Right cardiac atrium (tissue), 5 donors: ENCODE results near the gene RASIP1. TPM values are rescaled to one million over a fixed set of nuclear protein-coding genes. Genes with fewer than 3 reads are reported as not detected.
"Not testable (repeated sequence)": the region's sequence is repeated elsewhere in the genome, so short reads cannot be mapped to it uniquely, and the experiment has no call there.

Source experiments
- ATAC-seq, 2 donors: fragments of 200-7000 bp; cut with Tn5 transposase; one replicate each; pipeline versions ENCODE4 v1.8.0 to v1.9.1; 2020; ENCODE audit warnings: moderate library complexity in 2 of 2, mild to moderate bottlenecking in 1 of 2
- DNase-seq, 3 donors: peaks; one replicate each; pipeline ENCODE4 v3.0.0-alpha.2; 2020
- H3K27ac ChIP-seq: one replicate; pipeline ENCODE4 v1.5.1; 2013; ENCODE audit warnings: mild to moderate bottlenecking, low read length, control low read depth, moderate library complexity
- H3K27me3 ChIP-seq: one replicate; pipeline ENCODE4 v1.6.1; 2013; ENCODE audit not compliant: control insufficient read depth, insufficient read depth
- H3K4me1 ChIP-seq: one replicate; pipeline ENCODE4 v1.6.1; 2013; ENCODE audit warnings: low read length; ENCODE audit not compliant: control insufficient read depth, insufficient read depth
- H3K4me3 ChIP-seq: one replicate; pipeline ENCODE4 v1.5.1; 2013; ENCODE audit warnings: low read length, control low read depth
- H3K9me3 ChIP-seq: one replicate; pipeline ENCODE4 v1.6.1; 2013; ENCODE audit warnings: low read length; ENCODE audit not compliant: control insufficient read depth
- WGBS: extraction: QIAGEN DNeasy Blood & Tissue Kit; methylation state at CpG from one replicate; pipeline ENCODE4 v1.1.7; 2013; 5-methylcytosine and 5-hydroxymethylcytosine counted together
- intact Hi-C, 4 donors: fragments of 100-400 bp; cut with DNase I; formaldehyde crosslinking; loops; one replicate each; pipeline versions ENCODE4 v1.11.0 to v1.14.0; 2022 to 2023
- polyA plus RNA-seq: library from polyadenylated mRNA; stranded (reverse); fragments of 200-250 nt; gene quantifications from one replicate; pipeline ENCODE4 v1.2.3, GENCODE V29; 2013
- total RNA-seq, 4 donors: library from RNA; stranded (reverse); fragmentation: NEBNext Ultra II Directional; extraction: Animal tissue kit (Norgen Biotek cat#: 25700); gene quantifications; one replicate each; pipeline ENCODE4 v1.2.1, GENCODE V29; 2021
- donor health status: healthy with polysubstance abuse.
- donor health status: DM: no; HTN: yes; CAD: no.
- donor health status: DM: no; HTN: no; CAD: no.
- donor health status: DM: no; HTN: yes; CAD: no; lungs with severe emphysema.
- donor health status: DM: yes; HTN: yes; CAD: no.

RASIP1 gene
- total and polyA plus RNA-seq, 5 donors: 13.8 to 20.4 (median 19.0) TPM

DNA sequence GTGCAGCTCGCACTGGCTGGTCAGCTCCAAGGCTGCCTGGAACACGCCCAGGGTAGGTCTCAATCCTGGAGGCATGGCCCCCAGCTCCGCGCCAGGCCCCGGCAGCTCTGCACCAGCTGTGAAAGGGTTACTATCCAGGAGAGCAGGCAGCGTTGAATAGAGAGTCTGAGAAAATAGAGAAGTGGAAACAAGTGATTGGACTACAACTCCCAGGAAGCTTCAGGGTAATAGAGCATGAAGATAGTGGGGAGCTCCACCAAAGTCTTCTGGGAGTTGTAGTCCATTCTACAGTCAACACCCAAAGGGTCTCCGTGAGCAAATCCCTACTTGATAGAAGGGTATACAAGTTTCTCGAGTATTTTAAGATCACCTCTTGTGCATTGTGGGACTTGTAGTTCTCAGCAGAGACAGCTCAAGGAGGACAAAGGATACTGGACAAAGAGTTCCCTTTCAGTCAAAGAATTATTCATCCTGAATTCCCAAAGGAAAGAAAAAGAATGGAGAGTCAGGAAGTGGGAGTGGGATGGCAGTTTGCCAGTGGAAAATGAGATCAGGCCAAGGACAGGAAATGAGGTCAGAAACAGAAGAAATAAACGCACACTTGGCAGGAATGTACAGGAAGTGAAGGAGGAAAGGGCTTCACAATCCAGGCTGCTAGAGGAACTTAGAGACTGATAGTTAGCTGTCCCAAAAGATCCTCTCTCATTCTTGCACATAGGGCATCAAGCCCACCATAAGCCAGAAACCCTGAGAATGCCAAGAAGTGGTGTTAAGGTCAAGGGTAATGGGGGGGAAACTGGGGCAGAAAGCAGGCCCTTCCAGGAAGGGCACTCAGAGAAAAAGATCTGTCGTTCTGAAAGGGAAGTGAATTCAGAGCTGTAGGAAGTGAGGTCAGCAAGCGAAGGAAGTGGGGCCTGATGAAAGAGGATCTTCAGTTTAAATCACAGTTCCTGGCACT lies 15.3 kb downstream of the RASIP1 start:
- intact Hi-C loops: no loop called here
- peak; percentile 25 to 60 for ATAC-seq
- Histone ChIP-seq H3K27me3 (no peaks in the 10 kb centered on the region), H3K27ac (peak overlapping the region; percentile 89), H3K9me3 (no peaks in the 10 kb centered on the region), H3K4me1 (peaks cover 5% of the 10 kb centered on the region), H3K4me3 (no peak overlapping the region)
- DNase-seq: peak; percentile 69 to 78 (median 76)
- WGBS: 41% methylated on average over 11 of the region's 11 CpGs

DNA sequence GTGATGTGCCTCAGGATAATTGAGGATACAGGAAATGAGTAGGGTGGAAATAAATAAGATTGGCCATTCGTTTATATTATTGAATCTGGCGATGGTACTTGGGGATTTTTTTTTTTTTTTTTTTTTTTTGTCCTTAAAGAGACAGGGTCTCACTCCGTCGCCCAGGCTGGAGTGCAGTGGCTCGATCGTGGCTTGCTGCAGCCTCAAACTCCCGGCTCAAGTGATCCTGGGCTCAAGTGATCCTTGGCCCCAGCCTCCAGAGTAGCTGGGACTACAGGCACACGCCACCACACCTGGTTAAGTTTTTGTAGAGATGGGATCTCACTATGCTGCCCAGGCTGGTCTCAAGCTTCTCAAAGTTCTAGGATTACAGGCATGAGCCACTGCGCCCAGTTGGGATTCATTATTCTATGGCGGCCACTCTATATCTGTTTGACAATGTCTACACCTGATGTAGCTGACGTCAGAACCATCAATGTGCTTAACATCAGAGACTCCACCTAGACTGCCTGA lies 18.2 kb downstream of the RASIP1 start:
- no peaks in the 10 kb centered on the region for H3K9me3 ChIP-seq
- DNase-seq: peak in 1 of 3 donors; percentile 44
- no peaks in the 10 kb centered on the region for H3K27me3 ChIP-seq
- peaks cover 15% of the 10 kb centered on the region for H3K4me1 ChIP-seq
- H3K4me3 ChIP-seq: no peak overlapping the region
- intact Hi-C loops: no loop called here
- no peak for ATAC-seq
- no peak overlapping the region for H3K27ac ChIP-seq
- 85% methylated on average over 11 of the region's 11 CpGs for WGBS

- peak overlapping the region; percentile 92 for H3K27ac ChIP-seq
- intact Hi-C loops: no loop called here
- 21% methylated on average over 42 of the region's 42 CpGs for WGBS
- peak overlapping the region; percentile 39 for H3K4me3 ChIP-seq
- peaks cover 17% of the 10 kb centered on the region for H3K4me1 ChIP-seq
- peak; percentile 74 to 87 for ATAC-seq
- no peaks in the 10 kb centered on the region for H3K27me3 ChIP-seq
- DNase-seq: peak; percentile 98 to 100 (median 99)
- no peaks in the 10 kb centered on the region for H3K9me3 ChIP-seq
Observed at GRCh38 chr19:48720613-48721296, 19.7 kb downstream of the RASIP1 start.

GRCh38 chr19:48720251-48720612 lies 20.2 kb downstream of the RASIP1 start:
- Histone ChIP-seq H3K4me1 (peaks cover 17% of the 10 kb centered on the region), H3K27ac (peak overlapping the region; percentile 92), H3K27me3 (no peaks in the 10 kb centered on the region), H3K4me3 (peak overlapping the region; percentile 13), H3K9me3 (no peaks in the 10 kb centered on the region)
- ATAC-seq: peak; percentile 8 to 23
- DNase-seq: no peak
- intact Hi-C loops: no loop called here
- 24% methylated on average over 12 of the region's 12 CpGs for WGBS

GRCh38 chr19:48719263-48720171 lies 20.9 kb downstream of the RASIP1 start, which contains the start of gene MAMSTR:
Gene MAMSTR (minus strand): TSS chr19:48719725. CDS start chr19:48719031, 694 bp downstream.
- no peaks in the 10 kb centered on the region for H3K9me3 ChIP-seq
- no peaks in the 10 kb centered on the region for H3K27me3 ChIP-seq
- intact Hi-C loops: no loop called here
- H3K4me3 ChIP-seq: peak within 1 kb of the TSS; percentile 13
- peak; percentile 46 to 80 (median 69) for DNase-seq
- peak within 1 kb of the TSS; percentile 92 for H3K27ac ChIP-seq
- H3K4me1 ChIP-seq: peaks cover 18% of the 10 kb centered on the region
- peak in 1 of 2 donors; percentile 3 for ATAC-seq
- WGBS: 60% methylated on average over 33 of the region's 33 CpGs

DNA sequence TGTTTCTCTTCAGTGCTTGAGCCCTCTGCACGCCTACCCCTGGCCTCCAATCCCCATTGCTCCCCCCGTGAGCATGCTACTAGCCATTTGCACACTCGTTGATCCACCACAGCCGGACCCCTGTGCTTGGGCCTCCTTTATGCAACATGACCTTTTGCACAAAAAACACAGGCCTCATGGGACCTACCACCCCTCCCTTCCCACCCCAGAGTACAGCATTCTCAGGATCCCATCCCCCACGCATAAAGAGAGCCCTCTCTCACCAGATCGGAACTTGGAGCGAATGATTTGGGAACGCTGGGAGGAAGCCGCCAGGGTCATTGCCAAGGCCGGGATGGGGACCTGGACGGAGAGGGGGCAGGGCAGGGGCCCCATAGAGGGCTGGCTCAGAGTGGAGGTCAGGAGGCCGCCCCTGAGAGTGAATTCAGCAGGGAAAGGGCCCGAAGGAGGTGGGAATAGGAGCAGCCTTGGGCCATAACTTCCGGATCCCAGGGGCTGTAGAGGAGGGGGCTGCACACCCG lies 21.6 kb downstream of the RASIP1 start:
- H3K4me1 ChIP-seq: peaks cover 15% of the 10 kb centered on the region
- peak overlapping the region; percentile 61 for H3K27ac ChIP-seq
- H3K27me3 ChIP-seq: no peaks in the 10 kb centered on the region
- peak in 1 of 3 donors; percentile 78 for DNase-seq
- intact Hi-C loops: no loop called here
- no peak for ATAC-seq
- no peak overlapping the region for H3K4me3 ChIP-seq
- no peaks in the 10 kb centered on the region for H3K9me3 ChIP-seq
- WGBS: 44% methylated on average over 15 of the region's 15 CpGs

- DNase-seq, H3K4me3 ChIP-seq, H3K9me3 ChIP-seq, H3K27ac ChIP-seq, H3K27me3 ChIP-seq, intact Hi-C loops, ATAC-seq: not testable (repeated sequence)
- H3K4me1 ChIP-seq: peaks cover 15% of the 10 kb centered on the region
- WGBS: 95% methylated on average over 13 of the region's 13 CpGs
Observed at GRCh38 chr19:48718106-48718505, 22.3 kb downstream of the RASIP1 start.

DNA sequence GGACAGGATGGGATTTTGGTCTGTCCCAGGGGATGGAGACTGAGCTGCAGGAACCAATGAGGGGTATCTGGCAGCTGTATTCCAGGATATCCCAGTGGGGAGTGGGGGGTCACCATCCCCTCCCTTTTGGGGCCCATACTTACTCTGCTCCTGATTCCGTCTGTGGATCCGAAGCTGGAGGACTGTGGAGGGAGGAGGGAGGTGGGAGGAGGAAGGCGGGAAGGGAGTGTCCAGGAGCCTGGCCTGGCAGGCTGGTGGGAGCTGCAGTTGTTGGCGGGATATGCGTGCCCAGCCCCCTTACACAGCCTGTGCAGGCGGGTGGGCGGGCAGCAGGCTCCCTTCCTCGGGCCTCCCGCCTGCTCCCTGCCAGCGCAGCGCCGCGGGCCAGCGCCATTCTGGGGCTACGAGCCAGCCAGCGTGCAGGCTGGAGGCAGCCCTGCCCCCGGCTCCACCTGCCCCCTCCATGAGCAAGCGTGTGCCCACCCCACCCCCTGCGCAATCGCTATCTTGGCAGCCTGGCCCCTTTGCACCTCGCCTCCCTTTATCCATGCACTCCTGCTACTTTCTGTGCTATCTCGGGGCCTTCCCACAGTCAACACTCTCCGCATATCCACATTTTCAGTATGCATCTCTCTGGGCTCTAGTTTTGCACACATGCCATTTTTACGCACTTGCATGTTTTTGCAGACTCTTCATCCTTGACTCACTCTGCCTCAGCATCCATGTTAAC lies 23.7 kb downstream of the RASIP1 start:
- 12% methylated on average over 24 of the region's 24 CpGs for WGBS
- intact Hi-C loops: no loop called here
- Histone ChIP-seq H3K27me3 (no peaks in the 10 kb centered on the region), H3K27ac (peak overlapping the region; percentile 19), H3K9me3 (no peaks in the 10 kb centered on the region), H3K4me1 (peaks cover 15% of the 10 kb centered on the region), H3K4me3 (no peak overlapping the region)
- ATAC-seq: peak; percentile 3 to 7
- DNase-seq: peak; percentile 72 to 92 (median 91)

GRCh38 chr19:48715681-48716171 lies 24.7 kb downstream of the RASIP1 start:
- intact Hi-C loops: no loop called here
- no peak overlapping the region for H3K4me3 ChIP-seq
- WGBS: 62% methylated on average over 19 of the region's 19 CpGs
- H3K4me1 ChIP-seq: peaks cover 15% of the 10 kb centered on the region
- DNase-seq: peak; percentile 40 to 71 (median 69)
- no peaks in the 10 kb centered on the region for H3K9me3 ChIP-seq
- H3K27me3 ChIP-seq: no peaks in the 10 kb centered on the region
- ATAC-seq: no peak
- H3K27ac ChIP-seq: peak overlapping the region; percentile 9
